K562 (cell line): ENCODE data around the gene TP73. TPM values are rescaled to one million over a fixed set of nuclear protein-coding genes. Genes with fewer than 3 reads are reported as not detected.

Source experiments
- FOSL1 ChIP-seq: fragments of 200-800 bp; sonication (Bioruptor generic); conservative IDR thresholded peaks from 2 replicates; pipeline ENCODE4 v1.6.1; 2016; ENCODE audit warnings: missing genetic modification characterization, missing compliant biosample characterization
- FOXJ2 ChIP-seq: fragments of 200-800 bp; sonication (Bioruptor generic); IDR thresholded peaks from 2 replicates; pipeline ENCODE4 v1.6.1; 2016; ENCODE audit warnings: missing genetic modification characterization, missing compliant biosample characterization
- GTF2E2 ChIP-seq: fragments of 200-800 bp; sonication (Bioruptor generic); IDR thresholded peaks from 2 replicates; pipeline ENCODE4 v1.6.1; 2016; ENCODE audit warnings: missing genetic modification characterization, missing compliant biosample characterization
- IRF2 ChIP-seq: sonication (generic); formaldehyde crosslinking; IDR thresholded peaks from 2 replicates; pipeline ENCODE4 v1.8.1; 2022; ENCODE audit warnings: mild to moderate bottlenecking, missing genetic modification reagents
- NCOA4 ChIP-seq: fragments of 450-650 bp; IDR thresholded peaks from 2 replicates; pipeline ENCODE4 v1.6.1; 2018; ENCODE audit warnings: mild to moderate bottlenecking; ENCODE audit not compliant: partially characterized antibody
- SNIP1 ChIP-seq: fragments of 450-650 bp; IDR thresholded peaks from 2 replicates; pipeline ENCODE4 v1.7.1; 2017; ENCODE audit warnings: low read depth, mild to moderate bottlenecking
- TCFL5 ChIP-seq: fragments of 250-450 bp; sonication (Bioruptor Pico); conservative IDR thresholded peaks from 2 replicates; pipeline ENCODE4 v1.6.1; 2021; ENCODE audit warnings: mild to moderate bottlenecking, moderate library complexity, matching md5 sums
- ZNF668 ChIP-seq: fragments of 250-450 bp; sonication (Bioruptor Pico); IDR thresholded peaks from 2 replicates; pipeline ENCODE4 v1.8.0; 2022; ENCODE audit warnings: mild to moderate bottlenecking, inconsistent platforms
- polyA plus RNA-seq, 8 experiments: library from polyadenylated mRNA; depleted of rRNA in 4 of 8; stranded (reverse) in 5 of 8; unstranded in 3 of 8; fragments of >200 nt; fragmentation: Nextera tagmentation in 2 of 8; fragmentation: Illumina TruSeq in 1 of 8; extraction: Ambion mirVana in 2 of 8; extraction: Trizol in 1 of 8; gene quantifications; 2 replicates each; pipeline versions ENCODE4 v1.2.1 to v1.2.3, GENCODE V29; 2011 to 2014; ENCODE audit warnings: inconsistent platforms in 1 of 8, missing spikeins in 1 of 8
- total RNA-seq, 7 experiments: library from RNA; depleted of rRNA in 6 of 7; stranded (reverse); fragments of >200 nt in 6 of 7; fragmentation: Illumina TruSeq in 2 of 7; extraction: Trizol in 2 of 7; gene quantifications; 2 replicates each; pipeline versions ENCODE4 v1.2.1 to v1.2.3, GENCODE V29; 2011 to 2021; ENCODE audit warnings: low replicate concordance in 1 of 7
- TF ChIP-seq, protein P1 (sequence below): IDR thresholded peaks from 3 replicates; pipeline ENCODE4 v1.6.1; 2011; ENCODE audit warnings: borderline replicate concordance, mild to moderate bottlenecking, moderate library complexity; ENCODE audit not compliant: insufficient read length; ENCODE audit errors: extremely low read depth
- TF ChIP-seq, protein P2 (sequence below): fragments of 450-650 bp; IDR thresholded peaks from 2 replicates; pipeline ENCODE4 v1.6.1; 2017; ENCODE audit warnings: antibody characterized with exemption
- TF ChIP-seq, protein P3 (sequence below): fragments of 450-650 bp; IDR thresholded peaks from 2 replicates; pipeline ENCODE4 v1.6.1; 2016
- TF ChIP-seq, protein P4 (sequence below): fragments of 450-650 bp; formaldehyde crosslinking; IDR thresholded peaks from 2 replicates; pipeline ENCODE4 v1.4.0; 2020; ENCODE audit warnings: mild to moderate bottlenecking, moderate library complexity
- TF ChIP-seq, protein P5 (sequence below): fragments of 450-650 bp; IDR thresholded peaks from 2 replicates; pipeline ENCODE4 v1.6.1; 2016; ENCODE audit warnings: missing biosample characterization, missing genetic modification characterization
- TF ChIP-seq, protein P6 (sequence below), 2 experiments: IDR thresholded peaks; 2 replicates each; pipeline ENCODE4 v1.6.1; 2011; ENCODE audit warnings: borderline replicate concordance in 1 of 2, control low read depth in 1 of 2, low read depth in 1 of 2, low read length in 1 of 2, mild to moderate bottlenecking in 1 of 2, mixed read lengths in 1 of 2, moderate library complexity in 1 of 2; ENCODE audit not compliant: insufficient read depth in 1 of 2, insufficient read length in 1 of 2, poor library complexity in 1 of 2, severe bottlenecking in 1 of 2; ENCODE audit errors: extremely low read depth in 1 of 2
- TF ChIP-seq, protein P7 (sequence below), 2 experiments: fragments of 250-450 bp in 1 of 2; fragments of 450-650 bp in 1 of 2; sonication (Bioruptor Pico) in 1 of 2; IDR thresholded peaks; 2 replicates each; pipeline versions ENCODE4 v1.6.1 to v1.8.0; 2016 to 2021; ENCODE audit warnings: mild to moderate bottlenecking in 2 of 2, moderate library complexity in 2 of 2, missing compliant biosample characterization in 1 of 2, missing genetic modification characterization in 1 of 2

Gene TP73
- total and polyA plus RNA-seq, 9 of the 15 experiments (the other 6 are each of a cell fraction or from before 2014, with no cell fraction given), result 0.07 to 1.6 (median 0.40) TPM; not detected in 2

DNA sequence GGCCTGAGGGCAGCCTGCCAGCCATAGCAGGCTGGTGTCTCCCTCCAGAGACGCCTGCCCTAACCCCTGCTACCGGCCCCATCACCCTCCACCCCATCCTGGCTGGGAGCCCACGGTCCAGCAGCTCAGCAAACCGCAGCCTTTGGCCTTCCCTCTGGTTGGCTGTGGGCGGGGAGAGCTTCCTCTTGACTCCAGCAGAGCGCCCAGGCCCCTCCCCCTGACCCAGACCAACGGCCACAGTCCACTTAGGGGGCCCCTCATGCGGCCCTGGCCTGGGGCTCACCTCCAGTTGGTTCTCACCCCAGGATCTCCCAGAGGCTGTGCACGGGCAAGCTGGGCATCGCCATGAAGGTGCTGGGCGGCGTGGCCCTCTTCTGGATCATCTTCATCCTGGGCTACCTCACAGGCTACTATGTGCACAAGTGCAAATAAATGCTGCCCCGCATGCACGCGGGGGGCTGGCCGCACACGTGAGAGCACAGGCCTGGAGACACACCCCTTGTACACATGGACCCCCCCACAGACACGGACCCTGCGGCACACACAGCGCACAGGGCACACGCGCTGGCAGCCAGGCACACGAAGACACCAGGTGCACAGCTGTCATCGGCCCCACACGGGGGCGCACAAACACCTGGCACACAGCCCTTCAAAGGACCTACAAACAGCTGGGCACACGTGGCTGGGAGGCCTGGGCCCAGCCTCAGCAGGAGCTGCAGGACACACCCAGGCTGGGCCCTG, 123.3 kb downstream of the TP73 start (continued):
- TF ChIP-seq, protein P1, sequence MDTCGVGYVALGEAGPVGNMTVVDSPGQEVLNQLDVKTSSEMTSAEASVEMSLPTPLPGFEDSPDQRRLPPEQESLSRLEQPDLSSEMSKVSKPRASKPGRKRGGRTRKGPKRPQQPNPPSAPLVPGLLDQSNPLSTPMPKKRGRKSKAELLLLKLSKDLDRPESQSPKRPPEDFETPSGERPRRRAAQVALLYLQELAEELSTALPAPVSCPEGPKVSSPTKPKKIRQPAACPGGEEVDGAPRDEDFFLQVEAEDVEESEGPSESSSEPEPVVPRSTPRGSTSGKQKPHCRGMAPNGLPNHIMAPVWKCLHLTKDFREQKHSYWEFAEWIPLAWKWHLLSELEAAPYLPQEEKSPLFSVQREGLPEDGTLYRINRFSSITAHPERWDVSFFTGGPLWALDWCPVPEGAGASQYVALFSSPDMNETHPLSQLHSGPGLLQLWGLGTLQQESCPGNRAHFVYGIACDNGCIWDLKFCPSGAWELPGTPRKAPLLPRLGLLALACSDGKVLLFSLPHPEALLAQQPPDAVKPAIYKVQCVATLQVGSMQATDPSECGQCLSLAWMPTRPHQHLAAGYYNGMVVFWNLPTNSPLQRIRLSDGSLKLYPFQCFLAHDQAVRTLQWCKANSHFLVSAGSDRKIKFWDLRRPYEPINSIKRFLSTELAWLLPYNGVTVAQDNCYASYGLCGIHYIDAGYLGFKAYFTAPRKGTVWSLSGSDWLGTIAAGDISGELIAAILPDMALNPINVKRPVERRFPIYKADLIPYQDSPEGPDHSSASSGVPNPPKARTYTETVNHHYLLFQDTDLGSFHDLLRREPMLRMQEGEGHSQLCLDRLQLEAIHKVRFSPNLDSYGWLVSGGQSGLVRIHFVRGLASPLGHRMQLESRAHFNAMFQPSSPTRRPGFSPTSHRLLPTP, result no peak
- TF ChIP-seq, protein P2, sequence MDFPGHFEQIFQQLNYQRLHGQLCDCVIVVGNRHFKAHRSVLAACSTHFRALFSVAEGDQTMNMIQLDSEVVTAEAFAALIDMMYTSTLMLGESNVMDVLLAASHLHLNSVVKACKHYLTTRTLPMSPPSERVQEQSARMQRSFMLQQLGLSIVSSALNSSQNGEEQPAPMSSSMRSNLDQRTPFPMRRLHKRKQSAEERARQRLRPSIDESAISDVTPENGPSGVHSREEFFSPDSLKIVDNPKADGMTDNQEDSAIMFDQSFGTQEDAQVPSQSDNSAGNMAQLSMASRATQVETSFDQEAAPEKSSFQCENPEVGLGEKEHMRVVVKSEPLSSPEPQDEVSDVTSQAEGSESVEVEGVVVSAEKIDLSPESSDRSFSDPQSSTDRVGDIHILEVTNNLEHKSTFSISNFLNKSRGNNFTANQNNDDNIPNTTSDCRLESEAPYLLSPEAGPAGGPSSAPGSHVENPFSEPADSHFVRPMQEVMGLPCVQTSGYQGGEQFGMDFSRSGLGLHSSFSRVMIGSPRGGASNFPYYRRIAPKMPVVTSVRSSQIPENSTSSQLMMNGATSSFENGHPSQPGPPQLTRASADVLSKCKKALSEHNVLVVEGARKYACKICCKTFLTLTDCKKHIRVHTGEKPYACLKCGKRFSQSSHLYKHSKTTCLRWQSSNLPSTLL, result no peak
- TF ChIP-seq, protein P3, sequence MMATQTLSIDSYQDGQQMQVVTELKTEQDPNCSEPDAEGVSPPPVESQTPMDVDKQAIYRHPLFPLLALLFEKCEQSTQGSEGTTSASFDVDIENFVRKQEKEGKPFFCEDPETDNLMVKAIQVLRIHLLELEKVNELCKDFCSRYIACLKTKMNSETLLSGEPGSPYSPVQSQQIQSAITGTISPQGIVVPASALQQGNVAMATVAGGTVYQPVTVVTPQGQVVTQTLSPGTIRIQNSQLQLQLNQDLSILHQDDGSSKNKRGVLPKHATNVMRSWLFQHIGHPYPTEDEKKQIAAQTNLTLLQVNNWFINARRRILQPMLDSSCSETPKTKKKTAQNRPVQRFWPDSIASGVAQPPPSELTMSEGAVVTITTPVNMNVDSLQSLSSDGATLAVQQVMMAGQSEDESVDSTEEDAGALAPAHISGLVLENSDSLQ, result 0 out of 2 replicates have a peak, but pooled peaks have one; percentile 6
- TF ChIP-seq NCOA4, result no peak
- no peak for TF ChIP-seq GTF2E2 (tag)
- TF ChIP-seq FOXJ2, result no peak
- TF ChIP-seq, protein P4, sequence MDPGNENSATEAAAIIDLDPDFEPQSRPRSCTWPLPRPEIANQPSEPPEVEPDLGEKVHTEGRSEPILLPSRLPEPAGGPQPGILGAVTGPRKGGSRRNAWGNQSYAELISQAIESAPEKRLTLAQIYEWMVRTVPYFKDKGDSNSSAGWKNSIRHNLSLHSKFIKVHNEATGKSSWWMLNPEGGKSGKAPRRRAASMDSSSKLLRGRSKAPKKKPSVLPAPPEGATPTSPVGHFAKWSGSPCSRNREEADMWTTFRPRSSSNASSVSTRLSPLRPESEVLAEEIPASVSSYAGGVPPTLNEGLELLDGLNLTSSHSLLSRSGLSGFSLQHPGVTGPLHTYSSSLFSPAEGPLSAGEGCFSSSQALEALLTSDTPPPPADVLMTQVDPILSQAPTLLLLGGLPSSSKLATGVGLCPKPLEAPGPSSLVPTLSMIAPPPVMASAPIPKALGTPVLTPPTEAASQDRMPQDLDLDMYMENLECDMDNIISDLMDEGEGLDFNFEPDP (CRISPR knock-in tag), result no peak
- 0 out of 2 replicates have a peak, but pooled peaks have one; percentile 10 for TF ChIP-seq SNIP1
- TF ChIP-seq IRF2 (CRISPR knock-in tag), result no peak
- TF ChIP-seq TCFL5, result no peak
- TF ChIP-seq ZNF668 (CRISPR knock-in tag), result peak; percentile 69; the same call in 1 of the 2 replicates
- TF ChIP-seq, protein P5, sequence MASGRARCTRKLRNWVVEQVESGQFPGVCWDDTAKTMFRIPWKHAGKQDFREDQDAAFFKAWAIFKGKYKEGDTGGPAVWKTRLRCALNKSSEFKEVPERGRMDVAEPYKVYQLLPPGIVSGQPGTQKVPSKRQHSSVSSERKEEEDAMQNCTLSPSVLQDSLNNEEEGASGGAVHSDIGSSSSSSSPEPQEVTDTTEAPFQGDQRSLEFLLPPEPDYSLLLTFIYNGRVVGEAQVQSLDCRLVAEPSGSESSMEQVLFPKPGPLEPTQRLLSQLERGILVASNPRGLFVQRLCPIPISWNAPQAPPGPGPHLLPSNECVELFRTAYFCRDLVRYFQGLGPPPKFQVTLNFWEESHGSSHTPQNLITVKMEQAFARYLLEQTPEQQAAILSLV (tag), result peak; percentile 45; the same call in 1 of the 2 replicates
- 0 out of 2 replicates have a peak, but pooled peaks have one; percentile 2 for TF ChIP-seq FOSL1
- TF ChIP-seq, protein P6, sequence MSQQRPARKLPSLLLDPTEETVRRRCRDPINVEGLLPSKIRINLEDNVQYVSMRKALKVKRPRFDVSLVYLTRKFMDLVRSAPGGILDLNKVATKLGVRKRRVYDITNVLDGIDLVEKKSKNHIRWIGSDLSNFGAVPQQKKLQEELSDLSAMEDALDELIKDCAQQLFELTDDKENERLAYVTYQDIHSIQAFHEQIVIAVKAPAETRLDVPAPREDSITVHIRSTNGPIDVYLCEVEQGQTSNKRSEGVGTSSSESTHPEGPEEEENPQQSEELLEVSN (IDR thresholded peaks at IDR 0.05; ENCODE audit: borderline replicate concordance in 1 of 2, extremely low read depth in 1 of 2, insufficient read depth in 1 of 2, insufficient read length in 1 of 2, low read depth in 1 of 2, low read length in 1 of 2, poor library complexity in 1 of 2, severe bottlenecking in 1 of 2), result peak; percentile 94 to 95
- TF ChIP-seq, protein P7, sequence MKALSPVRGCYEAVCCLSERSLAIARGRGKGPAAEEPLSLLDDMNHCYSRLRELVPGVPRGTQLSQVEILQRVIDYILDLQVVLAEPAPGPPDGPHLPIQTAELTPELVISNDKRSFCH (CRISPR knock-in tag; IDR thresholded peaks at IDR 0.05), result no peak
- TF ChIP-seq, protein P7 (tag; IDR thresholded peaks at IDR 0.05), result peak; percentile 93
